CD4-positive, alpha-beta T cell treated with Interleukin-15 for 4 hours (primary cell): ENCODE measurements around the gene ITPRID1.
"Not testable (repeated sequence)": the region's sequence is repeated elsewhere in the genome, so short reads cannot be mapped to it uniquely, and the experiment has no call there.

Experiments used
- DNase-seq: peaks from one replicate; pipeline ENCODE4 v3.0.0-alpha.2; 2020; ENCODE audit warnings: low spot score

The ITPRID1 gene

DNA sequence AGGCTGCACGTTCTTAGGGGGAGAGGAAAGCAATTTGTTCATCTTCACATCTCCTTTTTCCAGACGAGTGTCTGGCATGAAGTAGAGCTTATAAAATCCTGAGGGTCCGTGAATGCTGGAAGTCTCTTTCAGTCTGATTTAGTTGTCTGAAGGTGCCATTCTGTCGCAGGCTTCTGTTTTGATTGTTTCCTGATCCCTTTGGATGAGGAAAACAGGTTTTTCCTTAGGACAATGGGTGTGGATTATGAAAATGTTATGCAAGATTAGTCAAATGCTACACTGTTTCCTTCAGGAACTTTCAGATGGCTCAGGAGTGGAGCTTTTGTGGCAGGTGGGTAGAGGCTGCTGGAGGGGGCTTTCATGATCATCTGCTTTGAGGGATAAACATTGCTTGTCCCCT is at the start of gene ITPRID1:
TSS of gene ITPRID1 (plus strand) at position 301 of the 400 bp plus-strand sequence. CDS start 38,935 bp downstream, outside the sequence.
- DNase-seq, result no peak

GRCh38 chr7:31464601-31465000 is 49.3 kb upstream of the ITPRID1 start:
- DNase-seq, result no peak

DNA sequence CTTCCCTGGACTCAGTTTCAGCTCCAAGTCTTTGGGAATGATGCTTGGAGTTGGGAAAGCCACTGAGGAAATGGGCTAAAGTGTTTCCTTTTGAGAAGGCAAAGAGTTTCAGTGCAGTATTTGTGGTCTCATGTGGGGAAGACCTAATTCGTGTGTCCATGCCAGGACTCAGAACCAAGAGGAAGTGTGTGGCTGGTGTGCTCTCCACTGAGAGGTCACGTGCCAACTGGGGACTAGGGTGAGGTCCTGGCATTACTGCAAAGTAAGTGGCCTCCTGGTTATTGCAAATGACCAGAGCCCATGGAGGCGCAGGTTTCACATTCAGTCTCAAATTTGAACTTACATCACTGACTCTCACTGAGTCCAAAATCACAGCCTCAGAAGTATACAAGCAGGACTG is 48.6 kb upstream of the ITPRID1 start:
- DNase-seq, result no peak

DNA sequence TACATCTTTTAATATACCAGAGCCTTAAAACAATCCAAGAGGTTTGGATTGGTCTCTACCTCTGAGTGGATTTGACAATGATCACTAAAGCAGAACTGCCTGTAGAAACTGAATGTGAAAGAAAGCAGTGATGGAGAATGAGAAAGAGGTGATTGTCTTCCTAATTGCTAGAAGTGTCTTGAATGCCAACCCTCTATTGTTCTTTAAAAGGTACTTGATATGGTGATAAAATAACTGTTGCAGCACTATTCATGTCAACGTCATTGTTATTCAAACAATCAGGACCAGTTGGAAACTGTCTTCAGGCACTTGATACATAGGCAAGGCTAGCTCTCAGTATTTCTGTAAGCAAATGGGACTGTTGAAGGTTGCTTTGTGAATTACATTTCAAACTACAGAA is 47.9 kb upstream of the ITPRID1 start:
- no peak for DNase-seq

GRCh38 chr7:31470883-31471282 is 43.0 kb upstream of the ITPRID1 start:
- DNase-seq, result not testable (repeated sequence)

- no peak for DNase-seq
Observed at GRCh38 chr7:31475368-31475767, 38.5 kb upstream of the ITPRID1 start.

GRCh38 chr7:31476073-31476745 is 37.7 kb upstream of the ITPRID1 start:
- no peak for DNase-seq

DNA sequence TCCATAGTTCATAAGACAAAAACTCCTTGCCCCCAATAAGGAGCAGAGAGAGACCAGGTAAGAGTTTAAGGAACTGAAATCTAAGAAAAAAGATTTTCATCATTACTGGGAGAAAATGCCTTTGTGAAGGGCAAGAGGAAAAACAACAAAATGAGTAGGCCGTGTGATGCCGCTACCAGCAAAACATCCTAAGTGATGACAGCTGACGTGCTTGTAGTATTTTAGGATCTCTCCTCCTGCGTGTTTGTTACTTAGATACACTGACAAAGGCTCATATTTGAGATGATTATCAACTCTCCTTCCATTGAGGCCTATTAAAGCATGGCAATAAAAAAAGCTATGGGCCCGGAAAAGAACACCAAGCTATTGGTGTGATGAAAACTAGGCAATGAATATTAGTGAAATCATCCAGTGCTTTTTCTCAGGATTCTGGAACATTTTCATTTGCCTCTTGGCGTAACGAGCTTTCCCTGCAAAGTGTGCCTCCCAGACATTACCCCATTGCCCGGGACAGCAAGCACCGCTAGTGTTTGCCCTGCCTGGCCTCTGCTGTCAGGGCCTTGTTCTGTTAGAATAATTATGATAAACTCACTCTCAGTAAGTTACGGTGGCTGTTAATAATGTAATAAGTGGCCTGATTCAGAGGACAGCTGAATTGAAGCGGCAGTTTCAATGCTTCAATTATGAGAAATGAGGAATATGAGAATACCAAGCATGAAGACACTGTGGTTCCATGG is 36.8 kb upstream of the ITPRID1 start:
- no peak for DNase-seq

DNA sequence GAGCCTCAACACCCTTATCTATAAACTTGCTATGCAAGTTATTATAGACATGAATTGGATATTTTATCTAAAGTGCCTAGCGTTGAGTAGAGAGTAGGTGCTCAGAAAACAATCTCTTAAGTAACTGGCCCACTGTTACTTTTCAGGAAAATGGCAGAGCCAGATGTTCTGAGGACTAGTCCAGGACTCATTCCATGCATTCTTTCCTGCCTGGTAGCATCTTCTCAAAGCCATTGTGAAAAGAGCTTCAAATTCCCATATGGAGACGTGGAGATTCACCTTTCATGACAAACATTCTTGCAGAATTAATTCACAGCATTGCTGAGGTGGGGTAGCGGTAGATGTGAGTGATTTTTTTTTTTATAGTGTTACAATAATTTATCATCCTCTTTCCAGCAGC is 35.9 kb upstream of the ITPRID1 start:
- no peak for DNase-seq

- DNase-seq, result no peak
Observed at GRCh38 chr7:31478721-31479120, 35.2 kb upstream of the ITPRID1 start.

- DNase-seq, result no peak
Observed at GRCh38 chr7:31487071-31487470, 26.8 kb upstream of the ITPRID1 start.

- DNase-seq, result no peak
Observed at GRCh38 chr7:31487476-31487875, 26.4 kb upstream of the ITPRID1 start.

- no peak for DNase-seq
Observed at GRCh38 chr7:31488562-31489203, 25.2 kb upstream of the ITPRID1 start.

GRCh38 chr7:31490796-31491314 is 23.0 kb upstream of the ITPRID1 start:
- DNase-seq, result no peak

- no peak for DNase-seq
Observed at GRCh38 chr7:31492086-31492485, 21.8 kb upstream of the ITPRID1 start.

- no peak for DNase-seq
Observed at GRCh38 chr7:31493714-31494181, 20.1 kb upstream of the ITPRID1 start.

- DNase-seq, result no peak
Observed at GRCh38 chr7:31494421-31494820, 19.5 kb upstream of the ITPRID1 start.

GRCh38 chr7:31495653-31496052 is 18.2 kb upstream of the ITPRID1 start:
- DNase-seq, result no peak

DNA sequence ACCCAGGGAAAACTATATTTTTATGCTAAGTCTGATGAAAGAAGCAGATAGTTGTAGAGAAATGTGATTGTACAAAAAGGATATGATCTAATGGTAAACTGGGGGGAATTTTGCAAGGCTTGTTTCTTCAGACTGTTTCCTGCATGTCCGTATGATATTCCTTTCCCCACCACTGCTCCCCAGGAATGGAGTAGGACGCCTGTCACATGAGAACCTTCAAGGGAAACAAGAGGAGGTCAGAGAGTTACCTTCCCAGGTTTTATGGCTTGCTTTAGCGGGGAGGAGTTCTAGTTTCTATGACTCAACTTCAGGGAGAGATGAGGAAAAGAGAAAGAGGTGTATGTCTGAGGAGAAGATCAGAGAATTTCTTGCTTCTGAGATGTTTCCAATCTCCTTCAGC is 16.4 kb upstream of the ITPRID1 start:
- DNase-seq, result no peak

DNA sequence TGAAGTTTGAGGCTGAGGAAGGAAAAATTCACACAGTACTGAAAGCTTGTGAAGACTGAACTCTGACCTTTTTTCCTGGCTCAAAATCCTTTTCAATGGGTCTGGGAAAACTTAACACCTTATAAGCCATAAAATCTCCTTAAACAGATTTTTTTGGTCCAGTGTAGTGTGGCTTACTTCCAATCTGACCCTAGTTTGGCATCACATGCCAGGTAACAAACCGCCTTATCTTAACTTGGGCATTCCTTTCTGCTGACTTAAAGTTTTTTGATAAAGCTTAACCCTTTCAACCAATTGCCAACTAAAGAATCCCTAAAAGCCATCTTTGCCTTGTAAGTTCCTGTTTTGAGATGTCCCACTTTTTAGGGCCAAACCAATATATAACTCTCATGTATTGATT is 13.2 kb upstream of the ITPRID1 start:
- no peak for DNase-seq

- no peak for DNase-seq
Observed at GRCh38 chr7:31508823-31509222, 5.1 kb upstream of the ITPRID1 start.

DNA sequence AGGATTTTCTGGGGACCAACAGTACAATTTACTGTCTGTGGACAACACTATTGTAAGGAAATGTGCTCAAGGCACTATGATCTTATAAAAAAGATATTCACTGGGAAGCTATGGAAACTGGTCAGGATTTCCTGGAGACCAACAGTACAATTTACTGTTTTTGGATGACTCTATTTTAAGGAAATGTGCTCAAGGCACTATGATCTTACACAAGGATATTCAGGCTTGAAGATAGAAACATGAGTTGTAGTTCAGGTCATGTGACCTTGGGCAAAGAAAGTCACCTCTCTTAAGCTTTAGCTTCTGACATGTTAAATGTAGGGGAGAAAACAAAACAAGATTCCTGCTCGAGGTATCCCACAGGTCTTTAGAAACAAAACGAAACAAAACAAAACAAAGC is 1.7 kb upstream of the ITPRID1 start:
- no peak for DNase-seq
